ENCODE data around the gene DRAM1.
A peak's percentile ranks its signal among the peaks of the same experiment; 100 is the strongest.

DRAM1 gene

DNA sequence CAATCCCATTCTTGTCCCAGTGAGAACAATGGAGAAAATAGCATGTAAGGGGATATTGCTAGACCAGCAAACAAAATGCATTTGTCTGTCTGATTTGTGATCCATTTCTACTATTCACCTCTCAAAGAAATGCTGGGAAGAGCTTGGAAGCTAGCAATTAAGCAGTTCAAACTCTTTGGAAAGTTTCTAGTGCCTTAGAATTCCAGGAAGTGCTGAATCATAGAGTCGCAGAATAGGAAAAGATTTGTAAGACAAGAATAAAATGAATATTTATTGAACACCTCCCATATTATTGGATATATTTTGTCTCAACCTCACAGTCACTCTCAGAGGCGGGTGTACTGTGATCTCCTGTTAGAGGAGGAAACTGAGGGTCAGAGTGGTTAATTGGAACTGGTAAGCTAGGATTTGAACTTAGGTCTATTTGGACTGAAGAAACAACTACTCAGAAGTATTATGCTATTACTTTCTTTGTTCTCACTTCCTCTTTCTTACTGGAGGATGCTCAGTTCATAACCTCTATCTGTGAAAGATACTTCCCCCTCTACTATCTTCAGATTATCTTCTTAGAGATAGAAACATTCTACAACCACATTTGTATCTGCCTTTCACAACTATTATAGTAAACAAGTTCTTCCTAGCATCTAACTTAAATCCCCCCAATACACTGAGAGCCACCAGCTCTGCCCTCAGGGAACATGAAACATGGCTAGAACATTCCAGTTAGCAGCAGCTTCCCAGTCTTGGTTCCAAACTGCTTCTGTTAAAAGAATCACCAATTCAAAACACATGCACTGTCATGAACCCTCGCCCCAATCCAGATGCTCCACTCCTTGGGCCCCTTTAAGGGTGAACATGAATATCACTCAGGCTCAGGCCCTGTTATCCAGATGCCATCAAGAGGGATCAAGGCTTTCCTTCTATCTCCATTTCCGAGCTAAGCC is 64.2 kb downstream of the DRAM1 start:
- no peak overlapping the region for H3K4me3 ChIP-seq (ENCODE audit: low read length)
- TF ChIP-seq CTCF (conservative IDR thresholded peaks at IDR 0.05; ENCODE audit: low read length) = no peak
- no peak for DNase-seq (ENCODE audit: low read depth)

DNA sequence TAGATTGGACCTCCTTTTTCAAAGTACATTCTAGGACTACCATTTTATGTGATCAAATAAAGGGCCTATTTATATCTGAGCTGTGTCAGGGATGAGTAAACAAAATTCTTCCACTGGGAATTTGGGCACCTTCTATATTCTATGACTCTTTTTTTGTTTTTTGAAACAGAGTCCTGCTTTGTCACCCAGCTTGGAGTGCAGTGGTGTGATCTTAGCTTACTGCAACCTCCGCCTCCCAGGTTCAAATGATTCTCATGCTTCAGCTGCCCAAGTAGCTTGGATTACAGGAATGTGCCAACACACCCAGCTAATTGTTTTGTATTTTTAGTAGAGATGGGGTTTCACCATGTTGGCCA is 64.8 kb downstream of the DRAM1 start:
- no peak overlapping the region for H3K4me3 ChIP-seq (ENCODE audit: low read length)
- DNase-seq (ENCODE audit: low read depth) = no peak
- no peak for TF ChIP-seq CTCF (conservative IDR thresholded peaks at IDR 0.05; ENCODE audit: low read length)

DNA sequence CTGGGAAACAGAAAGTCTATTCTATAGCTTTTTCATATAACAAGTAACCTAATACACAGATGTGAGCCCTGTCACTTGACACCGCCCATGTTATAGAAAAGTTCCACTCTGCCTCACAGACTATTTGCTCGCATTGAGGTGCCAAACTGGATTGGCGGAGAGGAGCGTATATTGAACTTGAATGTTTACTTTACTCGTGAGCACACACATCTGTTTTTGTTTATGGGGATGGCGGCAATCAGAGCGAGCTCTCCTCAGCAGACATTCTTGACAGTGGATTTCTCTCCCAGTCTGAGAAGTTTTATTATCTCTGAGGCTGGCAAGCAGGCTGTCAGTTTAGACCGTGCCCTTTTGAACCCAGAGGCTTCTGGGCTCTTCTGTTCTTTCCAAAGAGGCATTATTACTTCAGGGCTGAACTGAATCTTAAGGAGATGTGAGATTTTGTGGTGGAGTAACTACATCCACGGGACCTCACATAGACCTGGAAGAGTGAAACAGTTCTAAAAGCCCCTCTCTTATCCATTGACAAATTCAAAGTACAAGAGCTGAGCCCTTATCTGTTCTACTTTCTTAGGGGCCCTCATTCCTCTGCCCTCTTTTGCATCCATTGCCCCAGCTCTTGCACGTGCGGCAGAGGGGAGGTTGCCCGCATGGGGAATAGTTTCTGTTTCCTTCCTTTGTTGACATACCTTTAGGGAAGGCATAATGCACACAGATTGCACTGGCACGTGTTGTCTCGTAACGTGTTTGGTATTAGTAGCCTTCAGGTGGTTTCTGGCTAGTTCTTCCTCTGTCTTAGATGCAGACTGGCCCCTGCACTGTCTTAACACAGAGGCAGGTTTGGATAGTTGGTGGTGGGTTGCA is 68.2 kb downstream of the DRAM1 start:
- no peak for TF ChIP-seq CTCF (conservative IDR thresholded peaks at IDR 0.05; ENCODE audit: low read length)
- H3K4me3 ChIP-seq (ENCODE audit: low read length) = no peak overlapping the region
- DNase-seq (ENCODE audit: low read depth) = peak; percentile 73

DNA sequence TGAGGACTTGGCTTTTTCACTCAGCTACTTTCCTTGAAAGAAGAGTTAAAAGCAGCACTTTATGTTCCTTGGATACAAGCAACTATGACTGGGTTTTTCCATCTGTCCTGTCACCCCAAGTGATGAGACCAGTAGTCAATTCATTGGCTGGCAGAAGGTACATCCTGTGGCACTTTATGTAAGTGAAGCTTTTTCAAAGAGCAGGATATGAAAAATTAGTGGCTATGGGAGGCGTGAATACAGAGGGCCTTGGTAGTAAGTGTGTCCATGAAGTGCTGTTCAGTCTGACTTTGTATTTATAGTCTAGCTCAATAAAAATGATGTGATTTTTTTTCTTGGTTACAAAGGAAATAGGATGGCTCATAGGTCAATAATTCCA is 68.8 kb downstream of the DRAM1 start:
- TF ChIP-seq CTCF (conservative IDR thresholded peaks at IDR 0.05; ENCODE audit: low read length) = no peak
- no peak for DNase-seq (ENCODE audit: low read depth)
- H3K4me3 ChIP-seq (ENCODE audit: low read length) = no peak overlapping the region

DNA sequence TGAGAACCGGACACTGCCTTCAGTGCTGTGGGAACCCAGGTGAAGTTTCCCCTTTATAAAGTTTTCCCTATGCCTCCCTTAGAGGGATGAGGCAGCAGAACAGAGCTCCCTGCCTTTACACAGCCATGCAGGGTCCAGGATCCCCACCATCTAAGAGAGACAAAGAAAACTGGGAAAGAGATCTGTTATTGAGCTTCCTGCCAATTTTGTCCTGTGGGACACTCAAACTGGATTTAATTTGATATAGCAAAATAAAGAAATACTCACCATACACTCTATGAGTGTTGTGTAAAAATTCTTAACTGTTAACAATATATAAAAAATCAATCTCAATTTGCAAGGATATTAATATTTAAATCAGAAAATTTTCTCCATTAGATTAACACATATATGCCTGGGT is 69.9 kb downstream of the DRAM1 start:
- H3K4me3 ChIP-seq (ENCODE audit: low read length) = no peak overlapping the region
- no peak for DNase-seq (ENCODE audit: low read depth)
- no peak for TF ChIP-seq CTCF (conservative IDR thresholded peaks at IDR 0.05; ENCODE audit: low read length)

GRCh38 chr12:101948365-101948764 is 71.0 kb downstream of the DRAM1 start:
- no peak for DNase-seq (ENCODE audit: low read depth)
- TF ChIP-seq CTCF (conservative IDR thresholded peaks at IDR 0.05; ENCODE audit: low read length) = no peak
- no peak overlapping the region for H3K4me3 ChIP-seq (ENCODE audit: low read length)
